OCI-LY7 (cell line): ENCODE results near the gene UBXN6. TPM values are rescaled to one million over a fixed set of nuclear protein-coding genes. Genes with fewer than 3 reads are reported as not detected.

ENCODE experiments used
- BruUV-seq: library from RNA; stranded (reverse); fragments of 400-500 nt; replicated peaks from 2 replicates; lab custom pipeline; 2021; lab: Mats Ljungman, UMichigan
- CTCF ChIA-PET: fragments of 300-600 bp; sonication (Branson Sonifier 250); formaldehyde crosslinking; loops from one replicate; lab custom pipeline; 2022; ENCODE audit warnings: antibody characterized with exemption; ENCODE audit not compliant: unreplicated experiment; lab: Charles Lee
- POLR2A ChIA-PET: fragments of 300-600 bp; sonication (Branson Sonifier 250); formaldehyde crosslinking; loops from one replicate; lab custom pipeline; 2022; ENCODE audit warnings: antibody characterized with exemption; lab: Charles Lee
- DNase-seq: peaks from one replicate; pipeline ENCODE4 v3.0.0-alpha.2; 2015; ENCODE audit warnings: low spot score
- H2AFZ ChIP-seq: fragments of 200-600 bp; sonication (generic), shearing (Covaris generic); 2 replicates; pipeline ENCODE4 v1.6.1; 2014; ENCODE audit warnings: mild to moderate bottlenecking, antibody characterized with exemption, low read length, moderate library complexity
- H3K27ac ChIP-seq: fragments of 200-600 bp; sonication (generic); 2 replicates; pipeline ENCODE4 v1.5.1; 2014; ENCODE audit warnings: mixed run types, low read depth, mild to moderate bottlenecking, moderate library complexity, low read length, inconsistent platforms; ENCODE audit not compliant: poor library complexity, severe bottlenecking
- H3K36me3 ChIP-seq: fragments of 200-600 bp; sonication (generic); 2 replicates; pipeline ENCODE4 v1.6.1; 2014; ENCODE audit warnings: mild to moderate bottlenecking, antibody characterized with exemption, low read length, moderate library complexity, mixed read lengths; ENCODE audit not compliant: insufficient read depth
- H3K4me1 ChIP-seq: fragments of 200-600 bp; sonication (generic); 2 replicates; pipeline ENCODE4 v1.5.1; 2014; ENCODE audit warnings: mild to moderate bottlenecking, low read length; ENCODE audit not compliant: insufficient read depth, poor library complexity, severe bottlenecking
- H3K4me2 ChIP-seq: fragments of 200-600 bp; sonication (generic); 2 replicates; pipeline ENCODE4 v1.6.1; 2014; ENCODE audit warnings: mild to moderate bottlenecking, low read length
- H3K4me3 ChIP-seq: fragments of 200-600 bp; sonication (generic); 2 replicates; pipeline ENCODE4 v1.5.1; 2014; ENCODE audit warnings: mild to moderate bottlenecking, low read depth, low read length; ENCODE audit not compliant: poor library complexity, severe bottlenecking
- H3K79me2 ChIP-seq: fragments of 200-600 bp; sonication (generic); 2 replicates; pipeline ENCODE4 v1.6.1; 2016; ENCODE audit warnings: low read depth, mild to moderate bottlenecking, low read length, moderate library complexity, mixed read lengths; ENCODE audit not compliant: insufficient read depth
- H3K9me2 ChIP-seq: fragments of 200-600 bp; sonication (generic); 2 replicates; pipeline ENCODE4 v1.6.1; 2016; ENCODE audit warnings: mild to moderate bottlenecking, low read length, mixed read lengths; ENCODE audit not compliant: insufficient read depth
- H3K9me3 ChIP-seq: fragments of 200-600 bp; sonication (generic); 2 replicates; pipeline ENCODE4 v1.6.1; 2014; ENCODE audit warnings: mild to moderate bottlenecking, mixed run types, low read length, mixed read lengths
- H4K20me1 ChIP-seq: fragments of 200-600 bp; sonication (generic); 2 replicates; pipeline ENCODE4 v1.6.1; 2014; ENCODE audit warnings: mild to moderate bottlenecking, antibody characterized with exemption, low read length, moderate library complexity, mixed read lengths; ENCODE audit not compliant: insufficient read depth
- CTCF ChIP-seq: fragments of 200-600 bp; sonication (generic); conservative IDR thresholded peaks from 2 replicates; pipeline ENCODE4 v1.5.1; 2014; ENCODE audit warnings: mild to moderate bottlenecking, antibody characterized with exemption, low read length, moderate library complexity, mixed read lengths
- EZH2phosphoT487 ChIP-seq: fragments of 200-600 bp; sonication (generic); IDR thresholded peaks from 2 replicates; pipeline ENCODE4 v1.6.1; 2018; ENCODE audit warnings: low read depth, borderline replicate concordance, mild to moderate bottlenecking, mixed run types, antibody characterized with exemption, low read length, moderate library complexity, mixed read lengths
- intact Hi-C: fragments of 100-400 bp; cut with micrococcal nuclease; formaldehyde crosslinking; loops from one replicate; pipeline ENCODE4 v1.10.0; 2022; ENCODE audit not compliant: unreplicated experiment
- total RNA-seq, 2 experiments: library from RNA; depleted of rRNA in 1 of 2; stranded (reverse); fragments of >200 nt in 1 of 2; shearing (Covaris generic) in 1 of 2; gene quantifications; 2 replicates each; pipeline ENCODE4 v1.2.3, GENCODE V29; 2014 to 2022

UBXN6 gene
- total RNA-seq, 2 experiments from 2014 or later, result 43.5 to 57.0 TPM

- H3K36me3 ChIP-seq, result peaks cover 66% of the 10 kb centered on the region
- no peaks in the 10 kb centered on the region for H3K79me2 ChIP-seq
- H3K4me2 ChIP-seq, result no peak overlapping the region
- intact Hi-C loops, result no loop called here
- CTCF ChIA-PET, result no interaction called here
- H3K9me3 ChIP-seq, result no peaks in the 10 kb centered on the region
- no TSS peak for BruUV-seq
- no peaks in the 10 kb centered on the region for H3K9me2 ChIP-seq
- no peak overlapping the region for H3K4me3 ChIP-seq
- DNase-seq, result no peak
- no peaks in the 10 kb centered on the region for H4K20me1 ChIP-seq
- POLR2A ChIA-PET, result interaction anchor here (0.6 kb wide), 1 partner anchor 223 kb away, joined by 5 read pairs; no protein-coding TSS in a partner anchor
- no peak overlapping the region for H2AFZ ChIP-seq
- TF ChIP-seq EZH2phosphoT487 (no peak), CTCF (no peak)
- H3K27ac ChIP-seq, result no peak overlapping the region
- no peaks in the 10 kb centered on the region for H3K4me1 ChIP-seq
Observed at GRCh38 chr19:4491446-4491845, 33.9 kb upstream of the UBXN6 start.

GRCh38 chr19:4488496-4488895 lies 30.9 kb upstream of the UBXN6 start:
- ChIA-PET CTCF (no interaction called here), POLR2A (no interaction called here)
- Histone ChIP-seq H3K9me3 (no peaks in the 10 kb centered on the region), H4K20me1 (no peaks in the 10 kb centered on the region), H3K27ac (no peak overlapping the region), H3K9me2 (no peaks in the 10 kb centered on the region), H3K4me2 (no peak overlapping the region), H3K4me3 (no peak overlapping the region), H3K79me2 (no peaks in the 10 kb centered on the region), H2AFZ (no peak overlapping the region), H3K36me3 (peaks cover 54% of the 10 kb centered on the region), H3K4me1 (no peaks in the 10 kb centered on the region)
- no TSS peak for BruUV-seq
- no peak for DNase-seq
- intact Hi-C loops, result no loop called here
- TF ChIP-seq EZH2phosphoT487, result no peak
- no peak for TF ChIP-seq CTCF

GRCh38 chr19:4487572-4487971 lies 30.0 kb upstream of the UBXN6 start:
- DNase-seq, result no peak
- Histone ChIP-seq H3K79me2 (no peaks in the 10 kb centered on the region), H4K20me1 (no peaks in the 10 kb centered on the region), H3K4me2 (no peak overlapping the region), H2AFZ (no peak overlapping the region), H3K9me2 (no peaks in the 10 kb centered on the region), H3K36me3 (peaks cover 51% of the 10 kb centered on the region), H3K4me1 (no peaks in the 10 kb centered on the region), H3K27ac (no peak overlapping the region), H3K4me3 (no peak overlapping the region), H3K9me3 (no peaks in the 10 kb centered on the region)
- ChIA-PET POLR2A (interaction anchor here (0.6 kb wide), 1 partner anchor 1714 kb away, joined by 3 read pairs; no protein-coding TSS in a partner anchor), CTCF (no interaction called here)
- BruUV-seq, result no TSS peak
- intact Hi-C loops, result no loop called here
- TF ChIP-seq EZH2phosphoT487 (no peak), CTCF (no peak)
